ENCODE measurements around the gene KCNJ9. TPM values are rescaled to one million over a fixed set of nuclear protein-coding genes. Genes with fewer than 3 reads are reported as not detected.

The KCNJ9 gene
- total RNA-seq, 2 donors from 2014 or later = not detected

- TF ChIP-seq POLR2A (IDR thresholded peaks at IDR 0.05) = no peak
- no peak for TF ChIP-seq CTCF (IDR thresholded peaks at IDR 0.05)
- no peak for ATAC-seq
- DNase-seq = no peak
- peaks cover 0 to 14% of the 10 kb centered on the region in 2 donors for H3K27me3 ChIP-seq
- H3K9me3 ChIP-seq = no peaks in the 10 kb centered on the region
- H3K36me3 ChIP-seq (replicated peaks in 1 of 2; ENCODE audit: insufficient read depth in 1 of 2, low read depth in 2 of 2) = no peaks in the 10 kb centered on the region
- intact Hi-C loops (cut with DNase I) = no loop called here
- H3K4me1 ChIP-seq = peaks cover 15% of the 10 kb centered on the region
- 29 to 47% methylated on average over 6 of the region's 6 CpGs for WGBS, 2 donors
- H3K4me3 ChIP-seq = no peak overlapping the region
- H3K27ac ChIP-seq = no peak overlapping the region
These were observed 797 bp upstream of the KCNJ9 start for GRCh38 chr1:160080381-160081100.

GRCh38 chr1:160082487-160082886, 1.1 kb downstream of the KCNJ9 start:
- H3K36me3 ChIP-seq (replicated peaks in 1 of 2; ENCODE audit: insufficient read depth in 1 of 2, low read depth in 2 of 2) = no peaks in the 10 kb centered on the region
- DNase-seq (no peak), ATAC-seq (no peak)
- no peak overlapping the region for H3K27ac ChIP-seq
- H3K4me3 ChIP-seq = no peak overlapping the region
- peaks cover 0 to 14% of the 10 kb centered on the region in 2 donors for H3K27me3 ChIP-seq
- 44 to 70% methylated on average over 2 of the region's 2 CpGs for WGBS, 2 donors
- TF ChIP-seq POLR2A (IDR thresholded peaks at IDR 0.05) (no peak), CTCF (IDR thresholded peaks at IDR 0.05) (no peak)
- H3K4me1 ChIP-seq = peaks cover 15% of the 10 kb centered on the region
- intact Hi-C loops (cut with DNase I) = no loop called here
- H3K9me3 ChIP-seq = no peaks in the 10 kb centered on the region

GRCh38 chr1:160082926-160083325, 1.6 kb downstream of the KCNJ9 start:
- H3K9me3 ChIP-seq = no peaks in the 10 kb centered on the region
- peaks cover 15% of the 10 kb centered on the region for H3K4me1 ChIP-seq
- TF ChIP-seq CTCF (IDR thresholded peaks at IDR 0.05) (no peak), POLR2A (IDR thresholded peaks at IDR 0.05) (no peak)
- no peak overlapping the region for H3K4me3 ChIP-seq
- no peak overlapping the region for H3K27ac ChIP-seq
- intact Hi-C loops (cut with DNase I) = no loop called here
- ATAC-seq (no peak), DNase-seq (no peak)
- no peaks in the 10 kb centered on the region for H3K36me3 ChIP-seq (replicated peaks in 1 of 2; ENCODE audit: insufficient read depth in 1 of 2, low read depth in 2 of 2)
- 77 to 80% methylated on average over 3 of the region's 3 CpGs for WGBS, 2 donors
- H3K27me3 ChIP-seq = peaks cover 0 to 14% of the 10 kb centered on the region in 2 donors

GRCh38 chr1:160083968-160084770, 2.8 kb downstream of the KCNJ9 start:
- H3K4me1 ChIP-seq = peaks cover 15% of the 10 kb centered on the region
- intact Hi-C loops (cut with DNase I) = no loop called here
- H3K4me3 ChIP-seq = no peak overlapping the region
- H3K9me3 ChIP-seq = no peaks in the 10 kb centered on the region
- no peak overlapping the region for H3K27ac ChIP-seq
- 12 to 64% methylated on average over 9 to 89 of the region's 96 CpGs for WGBS, 2 donors
- H3K36me3 ChIP-seq (replicated peaks in 1 of 2; ENCODE audit: insufficient read depth in 1 of 2, low read depth in 2 of 2) = no peaks in the 10 kb centered on the region
- H3K27me3 ChIP-seq = peaks cover 0 to 14% of the 10 kb centered on the region in 2 donors
- TF ChIP-seq CTCF (IDR thresholded peaks at IDR 0.05) (peak; percentile 50 to 87 (median 81)), POLR2A (IDR thresholded peaks at IDR 0.05) (no peak)
- peak; percentile 91 for ATAC-seq
- peak; percentile 89 to 93 (median 90) for DNase-seq
